Neutrophil (primary cell): Measurements from ENCODE around the gene EYA2.

Experiments used
- H3K27ac ChIP-seq: fragments of 200-600 bp; sonication (generic); 2 replicates; pipeline ENCODE4 v1.5.1; 2016; ENCODE audit warnings: mild to moderate bottlenecking, moderate library complexity
- H3K27me3 ChIP-seq: fragments of 200-600 bp; sonication (generic); 2 replicates; pipeline ENCODE4 v1.6.0; 2016; ENCODE audit warnings: mild to moderate bottlenecking
- H3K36me3 ChIP-seq: fragments of 200-600 bp; sonication (generic); 2 replicates; pipeline ENCODE4 v1.5.1; 2017
- H3K4me1 ChIP-seq, 2 experiments: fragments of 200-600 bp in 1 of 2; sonication (generic) in 1 of 2; 1 replicate in 1 of 2; 2 replicates in 1 of 2; pipeline versions ENCODE4 v1.5.1 to v1.6.1; 2013 to 2016; ENCODE audit warnings: low read depth in 1 of 2, low read length in 1 of 2, mild to moderate bottlenecking in 1 of 2, moderate library complexity in 1 of 2; ENCODE audit not compliant: control insufficient read depth in 1 of 2, insufficient read depth in 1 of 2
- H3K4me3 ChIP-seq, 2 experiments: fragments of 200-600 bp in 1 of 2; sonication (generic) in 1 of 2; 1 replicate in 1 of 2; 2 replicates in 1 of 2; pipeline ENCODE4 v1.5.1; 2013 to 2016; ENCODE audit warnings: low read depth in 1 of 2, low read length in 1 of 2, mild to moderate bottlenecking in 1 of 2, moderate library complexity in 1 of 2
- H3K9me3 ChIP-seq: fragments of 200-600 bp; sonication (generic); 2 replicates; pipeline ENCODE4 v1.5.1; 2016
- TF ChIP-seq, protein P1 (sequence below): fragments of 200-600 bp; sonication (generic); IDR thresholded peaks from 2 replicates; pipeline ENCODE4 v1.5.1; 2016; ENCODE audit warnings: antibody characterized with exemption

Gene EYA2

DNA sequence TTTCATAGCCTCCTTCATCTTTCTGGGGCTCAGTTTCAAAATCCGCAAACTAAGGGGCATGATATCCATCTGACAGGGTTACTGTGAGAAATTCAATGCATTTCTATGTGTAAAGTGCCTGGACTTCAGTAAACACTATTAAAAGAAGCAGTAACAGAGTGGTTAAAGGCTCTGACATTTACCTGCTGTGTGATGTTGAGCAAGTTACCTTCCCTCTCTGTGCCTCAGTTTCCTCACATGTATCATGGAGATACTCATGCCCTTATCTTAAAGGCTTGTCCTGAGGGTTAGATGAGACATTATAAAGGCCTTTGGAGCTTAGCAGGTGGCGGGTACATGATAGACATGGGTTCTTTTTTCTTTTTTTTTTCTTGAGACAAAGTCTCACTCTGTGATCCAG lies 46.8 kb downstream of the EYA2 start:
- H3K27ac ChIP-seq, result no peak overlapping the region
- H3K27me3 ChIP-seq, result no peaks in the 10 kb centered on the region
- TF ChIP-seq, protein P1, sequence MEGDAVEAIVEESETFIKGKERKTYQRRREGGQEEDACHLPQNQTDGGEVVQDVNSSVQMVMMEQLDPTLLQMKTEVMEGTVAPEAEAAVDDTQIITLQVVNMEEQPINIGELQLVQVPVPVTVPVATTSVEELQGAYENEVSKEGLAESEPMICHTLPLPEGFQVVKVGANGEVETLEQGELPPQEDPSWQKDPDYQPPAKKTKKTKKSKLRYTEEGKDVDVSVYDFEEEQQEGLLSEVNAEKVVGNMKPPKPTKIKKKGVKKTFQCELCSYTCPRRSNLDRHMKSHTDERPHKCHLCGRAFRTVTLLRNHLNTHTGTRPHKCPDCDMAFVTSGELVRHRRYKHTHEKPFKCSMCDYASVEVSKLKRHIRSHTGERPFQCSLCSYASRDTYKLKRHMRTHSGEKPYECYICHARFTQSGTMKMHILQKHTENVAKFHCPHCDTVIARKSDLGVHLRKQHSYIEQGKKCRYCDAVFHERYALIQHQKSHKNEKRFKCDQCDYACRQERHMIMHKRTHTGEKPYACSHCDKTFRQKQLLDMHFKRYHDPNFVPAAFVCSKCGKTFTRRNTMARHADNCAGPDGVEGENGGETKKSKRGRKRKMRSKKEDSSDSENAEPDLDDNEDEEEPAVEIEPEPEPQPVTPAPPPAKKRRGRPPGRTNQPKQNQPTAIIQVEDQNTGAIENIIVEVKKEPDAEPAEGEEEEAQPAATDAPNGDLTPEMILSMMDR, result no peak
- no peaks in the 10 kb centered on the region for H3K4me1 ChIP-seq
- no peaks in the 10 kb centered on the region for H3K36me3 ChIP-seq
- H3K4me3 ChIP-seq, result no peak overlapping the region
- no peaks in the 10 kb centered on the region for H3K9me3 ChIP-seq

- H3K27me3 ChIP-seq, result no peaks in the 10 kb centered on the region
- H3K4me3 ChIP-seq, result no peak overlapping the region
- no peaks in the 10 kb centered on the region for H3K4me1 ChIP-seq
- no peaks in the 10 kb centered on the region for H3K9me3 ChIP-seq
- no peaks in the 10 kb centered on the region for H3K36me3 ChIP-seq
- TF ChIP-seq, protein P1, result no peak
- H3K27ac ChIP-seq, result no peak overlapping the region
Observed at GRCh38 chr20:46943861-46944591, 49.4 kb downstream of the EYA2 start.

DNA sequence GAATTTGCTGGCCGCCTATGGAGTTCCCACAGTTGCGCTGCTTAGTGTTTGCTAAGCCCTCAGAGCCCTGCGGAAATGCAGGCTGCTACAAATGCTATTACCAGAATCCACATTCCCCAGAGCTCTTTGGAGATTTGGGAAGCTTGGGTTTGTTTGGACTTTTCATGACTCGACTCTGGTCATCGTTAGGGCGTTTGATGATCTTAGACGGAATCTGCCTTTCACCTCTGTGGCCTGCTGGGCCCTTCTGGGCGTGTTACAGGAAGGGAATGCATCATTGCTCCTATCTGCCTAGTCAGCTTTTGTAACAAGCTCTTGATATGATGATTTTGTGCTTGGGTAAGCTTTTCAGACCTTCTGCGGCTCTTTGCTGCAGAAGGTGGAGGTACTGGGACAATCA lies 50.8 kb downstream of the EYA2 start:
- no peak overlapping the region for H3K4me3 ChIP-seq
- no peaks in the 10 kb centered on the region for H3K9me3 ChIP-seq
- H3K27me3 ChIP-seq, result peaks cover 6% of the 10 kb centered on the region
- H3K27ac ChIP-seq, result no peak overlapping the region
- TF ChIP-seq, protein P1, result no peak
- no peaks in the 10 kb centered on the region for H3K4me1 ChIP-seq
- no peaks in the 10 kb centered on the region for H3K36me3 ChIP-seq

DNA sequence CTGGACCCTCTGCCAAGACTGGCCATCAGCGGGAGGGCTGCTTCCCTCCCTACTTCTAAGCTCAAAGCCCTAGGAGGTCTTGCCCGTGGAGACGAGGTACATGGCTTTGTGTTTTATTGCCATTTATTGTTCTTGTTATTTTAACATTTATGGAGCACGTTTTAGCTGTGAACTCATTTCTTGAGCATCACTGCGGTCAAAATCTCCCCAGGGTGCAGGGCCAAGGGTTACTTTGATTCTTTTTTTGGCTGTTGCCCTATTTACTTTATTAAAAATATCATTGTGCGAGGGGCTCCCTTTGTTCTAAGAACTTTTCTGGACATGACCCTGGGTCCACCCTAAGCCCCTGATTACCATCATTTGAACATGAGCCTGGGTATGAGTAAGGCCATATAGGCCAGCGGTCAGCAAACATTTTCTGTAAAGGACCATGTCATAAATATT lies 51.6 kb downstream of the EYA2 start:
- no peaks in the 10 kb centered on the region for H3K4me1 ChIP-seq
- H3K27me3 ChIP-seq, result peaks cover 6% of the 10 kb centered on the region
- H3K27ac ChIP-seq, result no peak overlapping the region

DNA sequence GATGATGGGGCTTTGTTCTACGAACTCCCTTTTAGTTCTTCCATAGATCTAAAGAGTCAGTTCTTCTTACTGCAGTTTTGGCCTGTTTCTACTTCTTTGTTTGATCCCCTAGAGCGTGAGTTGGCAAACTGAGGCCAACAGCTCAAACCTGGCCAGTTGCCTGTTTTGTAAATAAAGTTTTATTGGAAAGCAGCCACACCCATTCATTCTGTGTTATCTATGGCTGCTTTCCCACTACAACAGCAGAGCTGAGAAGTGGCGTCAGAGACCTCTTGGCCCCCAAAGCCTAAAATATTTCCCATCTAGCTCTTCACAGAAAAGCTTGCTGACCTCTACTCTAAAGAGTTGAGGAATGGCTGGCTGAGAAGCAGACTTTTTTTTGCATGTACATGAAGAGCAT lies 52.2 kb downstream of the EYA2 start:
- Histone ChIP-seq H3K4me3 (no peak overlapping the region), H3K27ac (no peak overlapping the region), H3K27me3 (peaks cover 6% of the 10 kb centered on the region), H3K36me3 (no peaks in the 10 kb centered on the region), H3K9me3 (no peaks in the 10 kb centered on the region), H3K4me1 (no peaks in the 10 kb centered on the region)
- TF ChIP-seq, protein P1, result no peak

More for the DNA sequence above, 51.6 kb downstream of the EYA2 start:
- no peaks in the 10 kb centered on the region for H3K9me3 ChIP-seq
- TF ChIP-seq, protein P1, result no peak
- no peak overlapping the region for H3K4me3 ChIP-seq
- no peaks in the 10 kb centered on the region for H3K36me3 ChIP-seq
